Measurements from ENCODE around the gene LYZL1.

GRCh38 chr10:29243066-29243465 lies 45.8 kb upstream of the LYZL1 start:
- TF ChIP-seq CTCF (conservative IDR thresholded peaks at IDR 0.05 in 1 of 2, IDR thresholded peaks at IDR 0.05 in 1 of 2; ENCODE audit: low read depth in 1 of 2, low read length in 2 of 2) (no peak), EZH2 (IDR thresholded peaks at IDR 0.05; ENCODE audit: low read length, missing control alignments) (no peak)
